SH-SY5Y (cell line): ENCODE measurements around the gene PCSK4.

ENCODE experiments used
- GATA2 ChIP-seq: IDR thresholded peaks from 2 replicates; pipeline ENCODE4 v1.6.1; 2011; ENCODE audit warnings: mild to moderate bottlenecking, low read depth, low read length
- GATA3 ChIP-seq: IDR thresholded peaks from 2 replicates; pipeline ENCODE4 v1.6.1; 2011; ENCODE audit warnings: low read depth, mild to moderate bottlenecking, low read length, moderate library complexity

- TF ChIP-seq GATA2 (no peak), GATA3 (no peak)
Observed at GRCh38 chr19:1451916-1452801, 38.0 kb downstream of the PCSK4 start.
